ENCODE data around the gene FBN3.
"Not testable (repeated sequence)": the region's sequence is repeated elsewhere in the genome, so short reads cannot be mapped to it uniquely, and the experiment has no call there.

Gene FBN3

GRCh38 chr19:8111376-8111775 is 38.0 kb downstream of the FBN3 start:
- Histone ChIP-seq H3K27ac (ENCODE audit: low read depth, low read length) (no peak overlapping the region), H3K9me3 (ENCODE audit: low read length) (no peaks in the 10 kb centered on the region)

GRCh38 chr19:8110931-8111330 is 38.5 kb downstream of the FBN3 start:
- no peaks in the 10 kb centered on the region for H3K36me3 ChIP-seq (ENCODE audit: insufficient read depth, low read length)

More at GRCh38 chr19:8111376-8111775, 38.0 kb downstream of the FBN3 start:
- Histone ChIP-seq H3K36me3 (ENCODE audit: insufficient read depth, low read length) (no peaks in the 10 kb centered on the region), H3K27me3 (ENCODE audit: control insufficient read depth in 1 of 2, insufficient read depth in 2 of 2, low read length in 2 of 2) (no peaks in the 10 kb centered on the region), H3K4me3 (ENCODE audit: low read depth in 1 of 2, low read length in 2 of 2) (no peak overlapping the region), H3K4me1 (ENCODE audit: insufficient read depth, low read length) (no peaks in the 10 kb centered on the region), H3K9ac (ENCODE audit: low read length) (no peak overlapping the region)

GRCh38 chr19:8109890-8110662 is 39.3 kb downstream of the FBN3 start:
- Histone ChIP-seq H3K4me3 (ENCODE audit: low read depth in 1 of 2, low read length in 2 of 2) (no peak overlapping the region), H3K36me3 (ENCODE audit: insufficient read depth, low read length) (no peaks in the 10 kb centered on the region), H3K9ac (ENCODE audit: low read length) (no peak overlapping the region), H3K27me3 (ENCODE audit: control insufficient read depth in 1 of 2, insufficient read depth in 2 of 2, low read length in 2 of 2) (no peaks in the 10 kb centered on the region), H3K27ac (ENCODE audit: low read depth, low read length) (no peak overlapping the region), H3K4me1 (ENCODE audit: insufficient read depth, low read length) (no peaks in the 10 kb centered on the region), H3K9me3 (ENCODE audit: low read length) (no peaks in the 10 kb centered on the region)

More at GRCh38 chr19:8110931-8111330, 38.5 kb downstream of the FBN3 start:
- Histone ChIP-seq H3K4me3 (ENCODE audit: low read depth in 1 of 2, low read length in 2 of 2) (no peak overlapping the region), H3K9me3 (ENCODE audit: low read length) (no peaks in the 10 kb centered on the region), H3K4me1 (ENCODE audit: insufficient read depth, low read length) (no peaks in the 10 kb centered on the region), H3K27ac (ENCODE audit: low read depth, low read length) (no peak overlapping the region), H3K9ac (ENCODE audit: low read length) (no peak overlapping the region), H3K27me3 (ENCODE audit: control insufficient read depth in 1 of 2, insufficient read depth in 2 of 2, low read length in 2 of 2) (no peaks in the 10 kb centered on the region)

GRCh38 chr19:8109455-8109854 is 39.9 kb downstream of the FBN3 start:
- H3K9ac ChIP-seq (ENCODE audit: low read length) = no peak overlapping the region

GRCh38 chr19:8108560-8109445 is 40.6 kb downstream of the FBN3 start:
- H3K4me3 ChIP-seq (ENCODE audit: low read depth in 1 of 2, low read length in 2 of 2) = no peak overlapping the region
- H3K9ac ChIP-seq (ENCODE audit: low read length) = no peak overlapping the region
- no peaks in the 10 kb centered on the region for H3K9me3 ChIP-seq (ENCODE audit: low read length)
- H3K27me3 ChIP-seq (ENCODE audit: control insufficient read depth in 1 of 2, insufficient read depth in 2 of 2, low read length in 2 of 2) = no peaks in the 10 kb centered on the region
- no peaks in the 10 kb centered on the region for H3K36me3 ChIP-seq (ENCODE audit: insufficient read depth, low read length)
- no peak overlapping the region for H3K27ac ChIP-seq (ENCODE audit: low read depth, low read length)
- H3K4me1 ChIP-seq (ENCODE audit: insufficient read depth, low read length) = no peaks in the 10 kb centered on the region

More at GRCh38 chr19:8109455-8109854, 39.9 kb downstream of the FBN3 start:
- Histone ChIP-seq H3K9me3 (ENCODE audit: low read length) (no peaks in the 10 kb centered on the region), H3K27me3 (ENCODE audit: control insufficient read depth in 1 of 2, insufficient read depth in 2 of 2, low read length in 2 of 2) (no peaks in the 10 kb centered on the region), H3K27ac (ENCODE audit: low read depth, low read length) (no peak overlapping the region), H3K4me1 (ENCODE audit: insufficient read depth, low read length) (no peaks in the 10 kb centered on the region), H3K36me3 (ENCODE audit: insufficient read depth, low read length) (no peaks in the 10 kb centered on the region), H3K4me3 (ENCODE audit: low read depth in 1 of 2, low read length in 2 of 2) (no peak overlapping the region)

- Histone ChIP-seq H3K4me1 (ENCODE audit: insufficient read depth, low read length) (no peaks in the 10 kb centered on the region), H3K9me3 (ENCODE audit: low read length) (no peaks in the 10 kb centered on the region), H3K36me3 (ENCODE audit: insufficient read depth, low read length) (no peaks in the 10 kb centered on the region), H3K4me3 (ENCODE audit: low read depth in 1 of 2, low read length in 2 of 2) (no peak overlapping the region), H3K27me3 (ENCODE audit: control insufficient read depth in 1 of 2, insufficient read depth in 2 of 2, low read length in 2 of 2) (no peaks in the 10 kb centered on the region), H3K9ac (ENCODE audit: low read length) (no peak overlapping the region), H3K27ac (ENCODE audit: low read depth, low read length) (no peak overlapping the region)
Measured at GRCh38 chr19:8107301-8107903, 42.0 kb downstream of the FBN3 start.

- H3K36me3 ChIP-seq (ENCODE audit: insufficient read depth, low read length) = no peaks in the 10 kb centered on the region
- H3K4me3 ChIP-seq (ENCODE audit: low read depth in 1 of 2, low read length in 2 of 2) = no peak overlapping the region
- H3K9ac ChIP-seq (ENCODE audit: low read length) = no peak overlapping the region
- H3K27ac ChIP-seq (ENCODE audit: low read depth, low read length) = no peak overlapping the region
- H3K27me3 ChIP-seq (ENCODE audit: control insufficient read depth in 1 of 2, insufficient read depth in 2 of 2, low read length in 2 of 2) = no peaks in the 10 kb centered on the region
- no peaks in the 10 kb centered on the region for H3K4me1 ChIP-seq (ENCODE audit: insufficient read depth, low read length)
- no peaks in the 10 kb centered on the region for H3K9me3 ChIP-seq (ENCODE audit: low read length)
Measured at GRCh38 chr19:8105471-8105870, 43.9 kb downstream of the FBN3 start.

GRCh38 chr19:8101910-8102309 is 47.5 kb downstream of the FBN3 start:
- H3K4me3 ChIP-seq (ENCODE audit: low read depth in 1 of 2, low read length in 2 of 2); H3K9ac ChIP-seq (ENCODE audit: low read length); H3K9me3 ChIP-seq (ENCODE audit: low read length); H3K4me1 ChIP-seq (ENCODE audit: insufficient read depth, low read length); H3K27ac ChIP-seq (ENCODE audit: low read depth, low read length); H3K27me3 ChIP-seq (ENCODE audit: control insufficient read depth in 1 of 2, insufficient read depth in 2 of 2, low read length in 2 of 2); H3K36me3 ChIP-seq (ENCODE audit: insufficient read depth, low read length): not testable (repeated sequence)

- Histone ChIP-seq H3K9ac (ENCODE audit: low read length) (no peak overlapping the region), H3K4me3 (ENCODE audit: low read depth in 1 of 2, low read length in 2 of 2) (no peak overlapping the region), H3K27me3 (ENCODE audit: control insufficient read depth in 1 of 2, insufficient read depth in 2 of 2, low read length in 2 of 2) (no peaks in the 10 kb centered on the region), H3K36me3 (ENCODE audit: insufficient read depth, low read length) (no peaks in the 10 kb centered on the region), H3K4me1 (ENCODE audit: insufficient read depth, low read length) (no peaks in the 10 kb centered on the region), H3K9me3 (ENCODE audit: low read length) (peaks cover 9% of the 10 kb centered on the region), H3K27ac (ENCODE audit: low read depth, low read length) (no peak overlapping the region)
Measured at GRCh38 chr19:8101311-8101710, 48.1 kb downstream of the FBN3 start.

- no peak overlapping the region for H3K9ac ChIP-seq (ENCODE audit: low read length)
- H3K4me3 ChIP-seq (ENCODE audit: low read depth in 1 of 2, low read length in 2 of 2) = no peak overlapping the region
- H3K9me3 ChIP-seq (ENCODE audit: low read length) = peaks cover 21% of the 10 kb centered on the region
- no peaks in the 10 kb centered on the region for H3K36me3 ChIP-seq (ENCODE audit: insufficient read depth, low read length)
- H3K27me3 ChIP-seq (ENCODE audit: control insufficient read depth in 1 of 2, insufficient read depth in 2 of 2, low read length in 2 of 2) = no peaks in the 10 kb centered on the region
- no peak overlapping the region for H3K27ac ChIP-seq (ENCODE audit: low read depth, low read length)
- H3K4me1 ChIP-seq (ENCODE audit: insufficient read depth, low read length) = no peaks in the 10 kb centered on the region
Measured at GRCh38 chr19:8097681-8098567, 51.5 kb downstream of the FBN3 start.
